NT2/D1 (cell line): ENCODE data around the gene TLK1.

Experiments
- SUZ12 ChIP-seq: IDR thresholded peaks from 2 replicates; pipeline ENCODE4 v1.6.1; 2011; ENCODE audit not compliant: insufficient read length, insufficient read depth; ENCODE audit errors: extremely low read depth
- YY1 ChIP-seq: IDR thresholded peaks from 2 replicates; pipeline ENCODE4 v1.6.1; 2011; ENCODE audit not compliant: insufficient read length, insufficient read depth
- ZNF274 ChIP-seq: IDR thresholded peaks from 2 replicates; pipeline ENCODE4 v1.6.1; 2011; ENCODE audit warnings: mild to moderate bottlenecking, low read depth, low read length

DNA sequence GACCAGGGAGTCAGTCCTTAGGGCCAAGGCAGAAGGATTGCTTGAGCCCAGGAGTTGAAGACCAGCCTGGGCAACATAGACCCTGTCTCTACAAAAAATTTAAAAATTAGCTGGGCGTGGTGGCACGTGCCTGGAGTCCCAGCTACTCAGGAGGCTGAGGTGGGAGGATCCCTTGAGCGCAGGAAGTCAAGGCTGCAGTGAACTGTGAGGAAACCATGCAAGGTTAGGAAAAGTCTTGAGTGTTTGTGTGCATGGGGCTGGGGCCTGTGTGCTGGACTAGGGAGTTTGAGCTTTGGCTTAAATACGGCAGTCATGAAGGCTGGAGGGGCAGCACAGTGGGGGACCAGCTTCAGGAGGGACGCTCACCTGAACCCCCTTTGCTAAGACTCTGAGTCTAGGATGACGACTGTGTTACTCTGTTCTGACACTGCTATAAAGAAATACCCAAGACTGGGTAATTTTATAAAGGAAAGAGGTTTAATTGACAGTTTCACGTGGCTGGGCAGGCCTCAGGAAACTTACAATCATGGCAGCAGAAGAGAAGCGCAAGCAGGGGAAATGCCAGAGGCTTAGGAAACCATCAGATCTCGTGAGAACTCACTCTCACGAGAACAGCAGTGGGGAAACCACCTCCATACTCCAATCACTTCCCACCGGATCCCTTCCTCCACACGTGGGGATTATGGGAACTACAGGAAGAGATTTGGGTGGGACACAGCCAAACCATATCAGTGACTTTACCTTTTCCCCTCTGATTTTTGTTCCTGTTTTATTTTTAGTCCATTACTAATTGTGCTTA is 192.3 kb downstream of the TLK1 start:
- TF ChIP-seq SUZ12 = no peak
- TF ChIP-seq YY1 = no peak
- TF ChIP-seq ZNF274 = no peak
